Testis (tissue), 2 donors: Measurements from ENCODE around the gene COL11A2.

ENCODE experiments used
- CTCF ChIP-seq, 3 experiments: fragments of 450-650 bp in 2 of 3; fragments of 200-600 bp in 1 of 3; sonication (generic) in 1 of 3; IDR thresholded peaks; one replicate each; pipeline ENCODE4 v1.5.1; 2016 to 2019; ENCODE audit warnings: antibody characterized with exemption in 3 of 3, mild to moderate bottlenecking in 2 of 3, moderate library complexity in 1 of 3
- POLR2A ChIP-seq: fragments of 450-650 bp; IDR thresholded peaks from one replicate; pipeline ENCODE4 v1.6.1; 2017; ENCODE audit warnings: antibody characterized with exemption, mild to moderate bottlenecking, moderate library complexity

DNA sequence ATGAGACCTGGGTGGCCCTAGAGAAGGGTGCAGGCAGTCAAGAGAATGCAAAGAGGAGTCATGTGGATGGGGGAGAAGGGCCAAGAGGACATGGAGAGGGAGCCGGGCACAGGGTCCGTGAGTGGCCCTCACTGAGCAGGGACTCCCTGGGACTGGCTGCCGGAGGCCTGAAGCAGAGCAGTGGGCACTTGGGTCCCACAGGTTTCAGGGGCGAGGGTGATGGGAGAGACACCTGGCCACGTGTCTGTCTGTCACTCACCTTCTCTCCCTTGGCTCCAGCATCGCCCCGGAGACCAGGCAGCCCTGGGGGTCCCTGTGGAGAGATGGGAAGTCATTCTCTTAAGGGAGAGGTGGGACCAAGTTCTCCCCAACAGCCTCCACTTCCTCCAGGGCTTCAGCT is 25.5 kb downstream of the COL11A2 start:
- TF ChIP-seq CTCF (IDR thresholded peaks at IDR 0.05): no peak
- no peak for TF ChIP-seq POLR2A
